Erythroblast (primary cell): ENCODE data around the gene CFLAR.

Experiments
- GATA1 ChIP-seq: IDR thresholded peaks from 2 replicates; pipeline ENCODE4 v1.6.1; 2011; ENCODE audit warnings: low read depth, mild to moderate bottlenecking, control low read depth, low read length, moderate library complexity
- POLR2A ChIP-seq: IDR thresholded peaks from 2 replicates; pipeline ENCODE4 v1.6.1; 2011; ENCODE audit warnings: mild to moderate bottlenecking, low read length

GRCh38 chr2:201223089-201224073 lies 107.4 kb downstream of the CFLAR start:
- TF ChIP-seq POLR2A (no peak), GATA1 (no peak)
